Measurements from ENCODE around the gene TMEM63B. TPM values are rescaled to one million over a fixed set of nuclear protein-coding genes. Genes with fewer than 3 reads are reported as not detected.
"Not testable (repeated sequence)": the region's sequence is repeated elsewhere in the genome, so short reads cannot be mapped to it uniquely, and the experiment has no call there.

The TMEM63B gene
- total RNA-seq, 1 donor from 2014 or later: 20.3 TPM

DNA sequence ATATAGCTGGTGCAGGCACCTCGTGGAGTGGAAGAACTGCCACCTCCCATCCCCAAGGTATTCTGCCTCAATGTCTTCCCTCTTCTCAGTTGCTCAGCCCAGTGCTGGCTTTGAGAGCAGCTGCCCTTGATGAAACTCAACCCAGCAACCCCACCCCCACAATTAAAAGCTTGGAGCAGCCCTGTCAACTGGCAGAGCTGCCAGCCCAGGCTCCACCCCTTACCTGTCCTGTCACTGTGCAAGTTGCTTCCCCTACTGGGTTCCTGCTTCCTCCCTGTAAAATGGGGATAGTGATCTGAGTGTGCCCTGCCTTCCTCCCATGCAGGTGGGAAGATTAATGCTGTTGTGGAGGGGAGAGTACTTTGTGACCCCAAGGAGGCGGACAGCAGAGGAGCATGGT is 4.5 kb downstream of the TMEM63B start:
- H3K9me3 Mint-ChIP-seq: no peaks in the 10 kb centered on the region
- no peak overlapping the region for H3K4me3 Mint-ChIP-seq (ENCODE audit: low read depth)
- H3K4me1 Mint-ChIP-seq (ENCODE audit: low read depth): peaks cover 5% of the 10 kb centered on the region
- peaks cover 6% of the 10 kb centered on the region for H3K36me3 Mint-ChIP-seq (ENCODE audit: low read depth)
- intact Hi-C loops (cut with micrococcal nuclease): no loop called here
- DNase-seq (ENCODE audit: low spot score): no peak
- no peaks in the 10 kb centered on the region for H3K27me3 Mint-ChIP-seq (ENCODE audit: low read depth)
- no peak overlapping the region for H3K27ac Mint-ChIP-seq

GRCh38 chr6:44132476-44132875 is 5.1 kb downstream of the TMEM63B start:
- H3K27ac Mint-ChIP-seq: no peak overlapping the region

DNA sequence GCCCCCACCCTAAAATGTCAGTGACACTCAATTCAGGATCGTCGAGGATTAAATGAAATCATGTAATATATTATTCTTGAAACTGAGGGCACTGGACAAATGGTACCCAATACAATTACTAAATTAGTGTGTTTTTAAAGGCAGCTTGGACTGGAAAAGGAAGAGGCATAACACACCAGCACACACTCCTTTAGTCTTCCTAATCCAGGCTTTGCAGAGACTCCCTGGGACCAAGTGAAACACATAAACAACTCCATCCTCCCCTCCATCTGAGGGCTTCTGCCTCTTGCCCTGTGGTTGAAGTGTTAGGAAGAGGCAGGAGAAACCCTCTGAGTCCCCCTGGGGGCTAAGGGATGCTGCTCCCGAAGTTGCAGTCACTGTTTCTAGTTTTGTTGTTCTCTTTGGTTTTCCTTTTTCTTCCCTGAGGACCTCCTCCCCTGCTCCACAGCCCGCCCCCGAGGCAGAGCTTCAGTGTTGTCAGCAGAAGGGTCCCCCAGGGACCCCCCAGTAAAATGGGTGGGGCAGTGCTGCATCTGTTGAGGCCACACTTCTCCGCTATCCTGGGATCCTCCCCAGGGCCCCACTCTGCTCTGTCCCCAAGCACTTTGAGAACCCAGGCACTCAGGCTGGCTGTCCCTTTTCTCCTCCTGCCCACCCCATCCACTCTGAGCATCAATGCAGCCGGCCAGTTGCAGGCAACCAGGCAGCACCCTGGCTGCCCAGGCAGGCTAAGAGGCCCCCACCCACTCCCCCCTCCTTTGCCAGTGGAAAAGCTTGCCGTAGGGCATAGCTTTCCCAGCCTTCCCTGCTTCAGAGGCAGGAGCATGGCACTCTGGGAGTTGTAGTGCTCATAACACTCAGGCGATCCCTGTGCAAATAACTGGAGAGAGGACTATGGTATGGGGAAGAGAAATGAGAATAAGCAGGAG is 5.9 kb downstream of the TMEM63B start:
- Mint-ChIP-seq H3K9me3 (no peaks in the 10 kb centered on the region), H3K27me3 (ENCODE audit: low read depth) (no peaks in the 10 kb centered on the region), H3K27ac (no peak overlapping the region), H3K4me3 (ENCODE audit: low read depth) (no peak overlapping the region), H3K4me1 (ENCODE audit: low read depth) (peaks cover 4% of the 10 kb centered on the region), H3K36me3 (ENCODE audit: low read depth) (peaks cover 10% of the 10 kb centered on the region)
- DNase-seq (ENCODE audit: low spot score): no peak
- intact Hi-C loops (cut with micrococcal nuclease): no loop called here

More at GRCh38 chr6:44132476-44132875, 5.1 kb downstream of the TMEM63B start:
- no peak overlapping the region for H3K4me3 Mint-ChIP-seq (ENCODE audit: low read depth)
- H3K4me1 Mint-ChIP-seq (ENCODE audit: low read depth): peaks cover 5% of the 10 kb centered on the region
- intact Hi-C loops (cut with micrococcal nuclease): no loop called here
- peaks cover 10% of the 10 kb centered on the region for H3K36me3 Mint-ChIP-seq (ENCODE audit: low read depth)
- H3K9me3 Mint-ChIP-seq: no peaks in the 10 kb centered on the region
- DNase-seq (ENCODE audit: low spot score): no peak
- no peaks in the 10 kb centered on the region for H3K27me3 Mint-ChIP-seq (ENCODE audit: low read depth)

DNA sequence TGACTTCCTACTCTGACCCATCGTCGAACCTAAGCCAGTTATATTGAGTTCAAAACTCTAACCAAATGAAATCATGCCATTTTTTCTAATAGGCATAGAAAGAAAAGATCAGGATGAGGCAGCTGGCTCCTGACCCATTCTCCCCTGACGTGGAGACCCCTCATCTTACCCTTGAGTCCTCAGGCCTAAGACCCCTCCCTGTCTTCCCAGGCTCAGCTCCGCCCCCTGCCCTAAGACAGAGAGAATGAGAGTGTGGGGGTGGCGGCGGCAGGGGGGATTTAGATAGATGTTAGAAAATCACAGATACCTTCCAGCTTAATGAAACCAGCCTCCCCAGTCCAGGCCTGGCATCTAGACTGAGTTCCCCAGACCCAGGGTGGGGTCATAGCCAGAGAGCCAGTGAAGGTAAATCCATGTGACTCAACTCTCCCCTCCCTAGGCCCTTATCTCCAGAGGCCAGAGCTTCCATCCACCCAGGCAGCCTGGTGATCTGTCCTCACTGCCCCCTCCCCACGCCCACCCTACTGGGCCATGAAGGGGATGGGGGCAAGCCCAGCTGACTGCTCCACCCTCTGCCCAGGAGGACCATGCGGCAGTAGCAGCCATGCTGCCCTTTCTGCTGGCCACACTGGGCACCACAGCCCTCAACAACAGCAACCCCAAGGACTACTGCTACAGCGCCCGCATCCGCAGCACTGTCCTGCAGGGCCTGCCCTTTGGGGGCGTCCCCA is 6.8 kb downstream of the TMEM63B start:
- Mint-ChIP-seq H3K27me3 (ENCODE audit: low read depth) (no peaks in the 10 kb centered on the region), H3K36me3 (ENCODE audit: low read depth) (peaks cover 13% of the 10 kb centered on the region), H3K9me3 (no peaks in the 10 kb centered on the region), H3K4me3 (ENCODE audit: low read depth) (no peak overlapping the region), H3K27ac (no peak overlapping the region), H3K4me1 (ENCODE audit: low read depth) (peaks cover 3% of the 10 kb centered on the region)
- no peak for DNase-seq (ENCODE audit: low spot score)
- intact Hi-C loops (cut with micrococcal nuclease): no loop called here

DNA sequence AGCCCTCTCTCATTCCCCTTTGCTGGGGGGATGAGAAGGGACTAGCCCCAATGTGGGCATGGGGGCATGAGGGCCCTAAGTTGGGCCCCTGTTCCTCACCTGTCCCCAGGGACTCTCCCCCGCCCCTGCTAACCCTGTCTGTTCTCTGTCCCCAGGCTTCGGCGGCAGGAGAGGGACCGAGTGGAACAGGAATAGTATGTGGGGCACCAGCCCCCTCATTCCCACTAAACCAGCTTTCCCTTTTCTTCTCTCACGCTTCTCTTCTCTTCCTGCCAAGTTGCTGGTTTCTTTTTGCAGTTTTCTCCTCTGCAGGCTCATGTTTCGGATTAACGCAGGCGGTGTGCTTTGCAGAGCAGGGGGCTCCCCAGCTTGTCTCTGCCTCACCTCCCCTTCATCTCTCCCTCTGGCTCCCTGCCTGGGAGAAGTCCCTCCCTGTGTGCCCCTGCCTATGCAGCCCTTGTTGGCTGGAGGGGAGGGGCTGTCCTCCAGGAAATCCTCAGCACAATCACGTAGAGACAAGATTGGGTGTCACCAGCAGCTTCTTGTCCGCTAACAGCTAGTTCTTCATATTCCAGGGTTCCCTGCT is 7.9 kb downstream of the TMEM63B start:
- Mint-ChIP-seq H3K27ac (no peak overlapping the region), H3K4me1 (ENCODE audit: low read depth) (no peaks in the 10 kb centered on the region), H3K27me3 (ENCODE audit: low read depth) (no peaks in the 10 kb centered on the region), H3K36me3 (ENCODE audit: low read depth) (peaks cover 20% of the 10 kb centered on the region), H3K9me3 (no peaks in the 10 kb centered on the region), H3K4me3 (ENCODE audit: low read depth) (no peak overlapping the region)
- intact Hi-C loops (cut with micrococcal nuclease): no loop called here
- no peak for DNase-seq (ENCODE audit: low spot score)

- intact Hi-C loops (cut with micrococcal nuclease): no loop called here
- peaks cover 26% of the 10 kb centered on the region for H3K36me3 Mint-ChIP-seq (ENCODE audit: low read depth)
- H3K4me3 Mint-ChIP-seq (ENCODE audit: low read depth): no peak overlapping the region
- H3K4me1 Mint-ChIP-seq (ENCODE audit: low read depth): no peaks in the 10 kb centered on the region
- H3K27me3 Mint-ChIP-seq (ENCODE audit: low read depth): no peaks in the 10 kb centered on the region
- no peak for DNase-seq (ENCODE audit: low spot score)
- H3K9me3 Mint-ChIP-seq: no peaks in the 10 kb centered on the region
- H3K27ac Mint-ChIP-seq: no peak overlapping the region
Measured at GRCh38 chr6:44135875-44136274, 8.5 kb downstream of the TMEM63B start.

DNA sequence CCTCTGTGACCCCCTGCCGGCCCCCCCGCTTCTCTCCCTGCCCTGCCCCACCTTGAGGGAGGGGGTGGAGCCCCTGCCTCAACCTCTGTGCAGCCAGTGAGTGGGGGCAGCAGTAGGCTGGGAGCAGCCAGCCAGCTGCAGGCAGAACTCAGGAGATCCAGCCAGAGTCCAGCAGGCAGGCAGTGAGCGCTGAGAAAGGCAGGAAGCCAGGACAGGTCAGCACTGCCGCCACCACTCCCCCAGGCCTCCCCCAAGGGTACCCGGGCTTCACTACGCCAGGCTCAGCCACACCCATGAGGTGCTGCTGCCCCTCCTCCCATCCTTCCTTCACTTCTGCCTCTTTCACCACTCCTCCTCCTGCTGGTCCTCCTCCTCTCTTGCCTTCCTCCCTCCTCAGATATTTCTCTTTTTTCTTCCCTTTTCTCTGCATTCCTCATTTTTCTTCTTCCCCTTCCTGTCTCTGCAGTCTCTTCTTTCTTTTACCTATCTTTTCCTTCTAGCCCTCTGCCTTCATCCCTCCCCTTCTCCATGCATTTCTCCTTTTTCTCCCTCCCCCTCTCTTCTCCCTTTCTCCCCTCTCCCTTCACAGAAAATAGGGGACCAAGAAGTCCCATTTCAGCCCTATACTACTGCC is 11.5 kb downstream of the TMEM63B start:
- Mint-ChIP-seq H3K36me3 (ENCODE audit: low read depth) (peaks cover 41% of the 10 kb centered on the region), H3K27ac (no peak overlapping the region), H3K27me3 (ENCODE audit: low read depth) (no peaks in the 10 kb centered on the region), H3K4me3 (ENCODE audit: low read depth) (no peak overlapping the region), H3K9me3 (no peaks in the 10 kb centered on the region), H3K4me1 (ENCODE audit: low read depth) (no peaks in the 10 kb centered on the region)
- intact Hi-C loops (cut with micrococcal nuclease): no loop called here
- no peak for DNase-seq (ENCODE audit: low spot score)

DNA sequence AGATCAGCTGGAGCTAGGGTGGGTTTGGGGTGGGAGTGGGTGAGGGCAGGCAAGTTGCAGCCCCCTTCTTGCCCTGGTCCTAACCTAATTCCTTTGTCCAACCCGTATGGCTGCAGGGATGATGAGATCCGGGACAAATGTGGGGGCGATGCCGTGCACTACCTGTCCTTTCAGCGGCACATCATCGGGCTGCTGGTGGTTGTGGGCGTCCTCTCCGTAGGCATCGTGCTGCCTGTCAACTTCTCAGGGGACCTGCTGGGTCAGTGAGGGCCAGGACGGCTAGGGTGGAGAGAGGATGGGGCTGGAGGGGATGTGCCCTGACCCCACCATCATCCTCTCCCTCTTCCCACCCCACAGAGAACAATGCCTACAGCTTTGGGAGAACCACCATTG is 12.0 kb downstream of the TMEM63B start:
- no peaks in the 10 kb centered on the region for H3K27me3 Mint-ChIP-seq (ENCODE audit: low read depth)
- peaks cover 45% of the 10 kb centered on the region for H3K36me3 Mint-ChIP-seq (ENCODE audit: low read depth)
- H3K9me3 Mint-ChIP-seq: no peaks in the 10 kb centered on the region
- H3K27ac Mint-ChIP-seq: no peak overlapping the region
- intact Hi-C loops (cut with micrococcal nuclease): no loop called here
- no peak overlapping the region for H3K4me3 Mint-ChIP-seq (ENCODE audit: low read depth)
- DNase-seq (ENCODE audit: low spot score): no peak
- H3K4me1 Mint-ChIP-seq (ENCODE audit: low read depth): no peaks in the 10 kb centered on the region

GRCh38 chr6:44142835-44143234 is 15.5 kb downstream of the TMEM63B start:
- Mint-ChIP-seq H3K27ac (no peak overlapping the region), H3K4me1 (ENCODE audit: low read depth) (no peaks in the 10 kb centered on the region), H3K36me3 (ENCODE audit: low read depth) (peaks cover 35% of the 10 kb centered on the region), H3K4me3 (ENCODE audit: low read depth) (no peak overlapping the region), H3K27me3 (ENCODE audit: low read depth) (no peaks in the 10 kb centered on the region), H3K9me3 (no peaks in the 10 kb centered on the region)
- intact Hi-C loops (cut with micrococcal nuclease): no loop called here
- no peak for DNase-seq (ENCODE audit: low spot score)

GRCh38 chr6:44143731-44144130 is 16.4 kb downstream of the TMEM63B start:
- DNase-seq (ENCODE audit: low spot score): no peak
- Mint-ChIP-seq H3K36me3 (ENCODE audit: low read depth) (peaks cover 36% of the 10 kb centered on the region), H3K4me3 (ENCODE audit: low read depth) (no peak overlapping the region), H3K27me3 (ENCODE audit: low read depth) (no peaks in the 10 kb centered on the region), H3K27ac (no peak overlapping the region), H3K4me1 (ENCODE audit: low read depth) (no peaks in the 10 kb centered on the region), H3K9me3 (no peaks in the 10 kb centered on the region)
- intact Hi-C loops (cut with micrococcal nuclease): no loop called here

DNA sequence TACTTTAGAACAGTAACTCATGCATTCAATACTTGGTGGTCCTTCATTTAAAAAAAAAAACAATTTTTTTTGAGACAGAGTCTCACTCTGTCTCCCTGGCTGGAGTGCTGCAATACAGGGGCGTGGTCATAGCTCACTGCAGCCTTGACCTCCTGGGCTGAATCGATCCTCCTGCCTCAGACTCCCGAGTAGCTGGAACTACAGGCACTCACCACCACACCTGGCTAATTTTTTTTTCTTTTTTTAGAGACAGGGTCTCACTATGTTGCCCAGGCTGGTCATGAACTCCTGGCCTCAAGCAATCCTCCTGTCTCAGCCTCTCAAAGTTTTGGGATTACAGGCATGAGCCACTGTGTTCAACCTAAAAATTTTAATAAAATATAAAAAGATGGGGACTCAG is 17.2 kb downstream of the TMEM63B start:
- H3K4me3 Mint-ChIP-seq (ENCODE audit: low read depth); H3K27ac Mint-ChIP-seq; H3K27me3 Mint-ChIP-seq (ENCODE audit: low read depth); H3K9me3 Mint-ChIP-seq; H3K4me1 Mint-ChIP-seq (ENCODE audit: low read depth); DNase-seq (ENCODE audit: low spot score); intact Hi-C loops (cut with micrococcal nuclease): not testable (repeated sequence)
- H3K36me3 Mint-ChIP-seq (ENCODE audit: low read depth): peaks cover 38% of the 10 kb centered on the region

- H3K27ac Mint-ChIP-seq: no peak overlapping the region
- DNase-seq (ENCODE audit: low spot score): no peak
- H3K9me3 Mint-ChIP-seq: no peaks in the 10 kb centered on the region
- no peak overlapping the region for H3K4me3 Mint-ChIP-seq (ENCODE audit: low read depth)
- peaks cover 4% of the 10 kb centered on the region for H3K4me1 Mint-ChIP-seq (ENCODE audit: low read depth)
- intact Hi-C loops (cut with micrococcal nuclease): no loop called here
- peaks cover 30% of the 10 kb centered on the region for H3K36me3 Mint-ChIP-seq (ENCODE audit: low read depth)
- H3K27me3 Mint-ChIP-seq (ENCODE audit: low read depth): no peaks in the 10 kb centered on the region
Measured at GRCh38 chr6:44145839-44146238, 18.5 kb downstream of the TMEM63B start.

Measured in activated T-helper 2 cell treated with anti-CD3 and anti-CD28 coated beads, Interferon-gamma antibody, Interleukin-2, Interleukin-4, amounts not matched to agents 10 μg/mL and 5 μg/mL and 100 μg/mL, durations not matched to agents 14 hours and 24 hours and 36 hours (primary cell).